ENCODE measurements around the gene NBPF10. TPM values are rescaled to one million over a fixed set of nuclear protein-coding genes. Genes with fewer than 3 reads are reported as not detected.
"Not testable (repeated sequence)": the region's sequence is repeated elsewhere in the genome, so short reads cannot be mapped to it uniquely, and the experiment has no call there.

NBPF10 gene
- polyA plus RNA-seq (ENCODE audit: insufficient read length in 3 of 3): 1 to 10 TPM; 2.1 to 2.9 (median 2.8) TPM

GRCh38 chr1:146144465-146144864 is at the start of gene NBPF10:
NBPF10 (minus strand) TSS chr1:146144804; CDS start chr1:146144769, 35 bp downstream.
- DNase-seq (ENCODE audit: low read depth in 3 of 3, low spot score in 2 of 3): not testable (repeated sequence)

- not testable (repeated sequence) for DNase-seq (ENCODE audit: low read depth in 3 of 3, low spot score in 2 of 3)
Observed at GRCh38 chr1:146174531-146174930, 29.9 kb upstream of the NBPF10 start.

GRCh38 chr1:146167740-146168139 is 23.1 kb upstream of the NBPF10 start:
- not testable (repeated sequence) for DNase-seq (ENCODE audit: low read depth in 3 of 3, low spot score in 2 of 3)

GRCh38 chr1:146167273-146167672 is 22.7 kb upstream of the NBPF10 start:
- not testable (repeated sequence) for DNase-seq (ENCODE audit: low read depth in 3 of 3, low spot score in 2 of 3)

Other genes starting within 250 kb of the NBPF10 start
- under 1 TPM; 0.59 to 0.90 (median 0.62) TPM for gene ITGA10, start 234.8 kb downstream of the NBPF10 start, polyA plus RNA-seq (ENCODE audit: insufficient read length in 3 of 3)
- 10 to 100 TPM; 59.3 to 65.3 (median 60.0) TPM for gene PEX11B, start 226.1 kb downstream of the NBPF10 start, polyA plus RNA-seq (ENCODE audit: insufficient read length in 3 of 3)
- 100 to 1,000 TPM; 222 to 225 (median 225) TPM for gene RBM8A, start 217.3 kb downstream of the NBPF10 start, polyA plus RNA-seq (ENCODE audit: insufficient read length in 3 of 3)
- gene LIX1L, start 186.8 kb downstream of the NBPF10 start, polyA plus RNA-seq (ENCODE audit: insufficient read length in 3 of 3): 10 to 100 TPM; 24.3 to 26.2 (median 25.3) TPM
- under 1 TPM; 0.37 to 0.51 (median 0.37) TPM for gene ANKRD34A, start 180.2 kb downstream of the NBPF10 start, polyA plus RNA-seq (ENCODE audit: insufficient read length in 3 of 3)
- 10 to 100 TPM; 37.0 to 43.4 (median 39.5) TPM for gene POLR3GL, start 180.1 kb downstream of the NBPF10 start, polyA plus RNA-seq (ENCODE audit: insufficient read length in 3 of 3)
- gene TXNIP, start 148.2 kb downstream of the NBPF10 start, polyA plus RNA-seq (ENCODE audit: insufficient read length in 3 of 3): 100 to 1,000 TPM; 417 to 557 (median 478) TPM
- under 1 TPM; 0.07 to 0.21 (median 0.16) TPM for gene HJV, start 123.1 kb downstream of the NBPF10 start, polyA plus RNA-seq (ENCODE audit: insufficient read length in 3 of 3)
- 10 to 100 TPM; 41.2 to 50.6 (median 45.0) TPM for gene NOTCH2NLA, start 84.2 kb upstream of the NBPF10 start, polyA plus RNA-seq (ENCODE audit: insufficient read length in 3 of 3)

All from right renal cortex interstitium (tissue), 3 donors.